GM12892 (cell line): ENCODE results near the gene MOGAT1.

Experiments
- POLR2A ChIP-seq: IDR thresholded peaks from 2 replicates; pipeline ENCODE4 v1.6.1; 2011; ENCODE audit warnings: low read depth, low read length, control low read depth
- POLR2AphosphoS5 ChIP-seq: IDR thresholded peaks from 2 replicates; pipeline ENCODE4 v1.6.1; 2011; ENCODE audit warnings: low read depth, low read length, control low read depth
- TAF1 ChIP-seq: IDR thresholded peaks from 2 replicates; pipeline ENCODE4 v1.6.1; 2011; ENCODE audit warnings: low read depth, mild to moderate bottlenecking, control low read depth, low read length, borderline replicate concordance

DNA sequence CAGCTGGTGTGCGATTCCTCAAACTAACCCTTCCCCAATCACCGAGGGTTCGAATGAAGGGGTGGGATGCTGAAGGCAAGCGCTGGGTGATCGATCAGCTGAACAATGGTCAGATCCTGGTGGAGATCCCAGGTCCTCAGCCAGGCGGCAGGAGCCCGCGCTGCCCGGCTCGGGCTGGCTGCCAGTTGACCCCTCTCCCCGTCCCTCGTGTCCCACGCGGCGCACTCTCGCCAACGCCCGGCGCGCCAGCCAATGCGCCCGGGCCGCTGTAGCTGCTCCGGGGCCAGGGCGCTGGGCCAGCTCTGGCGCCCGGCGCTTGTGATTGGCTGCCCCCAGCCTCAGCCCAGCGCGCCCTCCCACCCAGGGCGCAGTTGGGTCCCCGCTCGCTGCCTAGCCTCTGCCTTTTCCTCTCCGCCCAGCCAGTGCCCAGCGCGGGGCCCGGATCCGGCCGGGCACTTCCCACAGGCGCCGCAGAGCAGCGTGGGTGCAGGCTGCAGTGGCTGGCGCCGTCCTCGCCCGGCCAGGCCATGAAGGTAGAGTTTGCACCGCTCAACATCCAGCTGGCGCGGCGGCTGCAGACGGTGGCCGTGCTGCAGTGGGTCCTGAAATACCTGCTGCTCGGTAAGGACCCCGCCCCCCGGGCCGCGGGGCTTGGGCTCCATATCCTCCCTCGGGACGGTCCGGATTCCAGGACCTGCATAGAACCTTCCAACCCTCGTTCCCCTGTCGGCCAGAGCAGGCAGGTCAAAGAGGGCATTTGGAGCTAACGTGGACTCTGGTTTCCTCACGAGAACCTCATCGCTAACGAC lies at the start of gene MOGAT1:
- no peak for TF ChIP-seq POLR2A
- TF ChIP-seq TAF1: no peak
- TF ChIP-seq POLR2AphosphoS5: no peak
